Lower leg skin (tissue), 4 donors: ENCODE results near the gene PAX4. TPM values are rescaled to one million over a fixed set of nuclear protein-coding genes. Genes with fewer than 3 reads are reported as not detected.
A peak's percentile ranks its signal among the peaks of the same experiment; 100 is the strongest.

Source experiments
- DNase-seq, 2 donors: peaks; one replicate each; pipeline ENCODE4 v3.0.0-alpha.2; 2019; ENCODE audit warnings: low spot score in 2 of 2
- H3K4me3 ChIP-seq: fragments of 200-600 bp; sonication (generic); 2 replicates; pipeline ENCODE4 v1.5.1; 2017; ENCODE audit warnings: mild to moderate bottlenecking, low read depth; ENCODE audit not compliant: poor library complexity, severe bottlenecking
- CTCF ChIP-seq, 3 donors: fragments of 450-650 bp; IDR thresholded peaks; one replicate each; pipeline ENCODE4 v1.5.1; 2016; ENCODE audit warnings: antibody characterized with exemption in 3 of 3, mild to moderate bottlenecking in 3 of 3, moderate library complexity in 2 of 3
- POLR2A ChIP-seq, 2 donors: fragments of 450-650 bp; IDR thresholded peaks; one replicate each; pipeline ENCODE4 v1.6.1; 2016 to 2017; ENCODE audit warnings: antibody characterized with exemption in 2 of 2, mild to moderate bottlenecking in 1 of 2, moderate library complexity in 1 of 2
- WGBS, 2 donors: methylation state at CpG; one replicate each; pipeline ENCODE4 v1.1.5; 2018; 5-methylcytosine and 5-hydroxymethylcytosine counted together
- intact Hi-C: fragments of 100-400 bp; cut with DNase I; formaldehyde crosslinking; loops from one replicate; pipeline ENCODE4 v1.15.0; 2023; ENCODE audit warnings: low total_unique reads
- total RNA-seq, 4 donors: library from RNA; depleted of rRNA; stranded (reverse); fragments of >200 nt; gene quantifications; one replicate each; pipeline ENCODE4 v1.1.0, GENCODE V29; 2016

The PAX4 gene
- total RNA-seq, 4 donors from 2014 or later, result not detected

- WGBS, 2 donors, result 1% methylated on average over 26 to 36 of the region's 77 CpGs
- peak; percentile 84 to 97 for DNase-seq
- H3K4me3 ChIP-seq, result peak within 1 kb of the TSS; percentile 98
- TF ChIP-seq CTCF (IDR thresholded peaks at IDR 0.05), result no peak
- no peak for TF ChIP-seq POLR2A (IDR thresholded peaks at IDR 0.05)
- intact Hi-C loops, result no loop called here
These were observed 29.8 kb downstream of the PAX4 start, which contains the start of gene ARF5 for GRCh38 chr7:127588019-127588696. ARF5 (plus strand) TSS chr7:127588411; CDS start chr7:127588499, 88 bp downstream.

- WGBS, 2 donors, result 53 to 57% methylated on average over 20 of the region's 20 CpGs
- peak overlapping the region; percentile 98 for H3K4me3 ChIP-seq
- intact Hi-C loops, result no loop called here
- DNase-seq, result no peak
- TF ChIP-seq POLR2A (IDR thresholded peaks at IDR 0.05) (no peak), CTCF (IDR thresholded peaks at IDR 0.05) (no peak)
These were observed 30.3 kb downstream of the PAX4 start for GRCh38 chr7:127587663-127588018.

- WGBS, 2 donors, result 95 to 96% methylated on average over 2 of the region's 2 CpGs
- intact Hi-C loops, result no loop called here
- no peak overlapping the region for H3K4me3 ChIP-seq
- TF ChIP-seq POLR2A (IDR thresholded peaks at IDR 0.05), result no peak
- no peak for DNase-seq
These were observed 31.6 kb downstream of the PAX4 start for GRCh38 chr7:127586346-127586745.

GRCh38 chr7:127585044-127585953 lies 32.6 kb downstream of the PAX4 start, which contains the start of gene GCC1:
GCC1 (minus strand) TSS chr7:127585596; CDS start chr7:127585182, 414 bp downstream.
- intact Hi-C loops, result no loop called here

GRCh38 chr7:127584648-127585043 lies 33.3 kb downstream of the PAX4 start:
- H3K4me3 ChIP-seq, result peak overlapping the region; percentile 82
- no peak for TF ChIP-seq CTCF (IDR thresholded peaks at IDR 0.05)
- no peak for TF ChIP-seq POLR2A (IDR thresholded peaks at IDR 0.05)
- intact Hi-C loops, result no loop called here
- WGBS, 2 donors, result 25 to 30% methylated on average over 12 of the region's 12 CpGs
- no peak for DNase-seq

More at GRCh38 chr7:127585044-127585953, 32.6 kb downstream of the PAX4 start, which contains the start of gene GCC1:
- peak within 1 kb of the TSS; percentile 82 for H3K4me3 ChIP-seq
- 4 to 7% methylated on average over 29 to 42 of the region's 78 CpGs for WGBS, 2 donors
- TF ChIP-seq CTCF (IDR thresholded peaks at IDR 0.05) (no peak), POLR2A (IDR thresholded peaks at IDR 0.05) (no peak)
- DNase-seq, result peak; percentile 88 to 98

GRCh38 chr7:127582361-127582760 lies 35.6 kb downstream of the PAX4 start:
- no peak overlapping the region for H3K4me3 ChIP-seq
- DNase-seq, result no peak
- TF ChIP-seq POLR2A (IDR thresholded peaks at IDR 0.05), result no peak
- TF ChIP-seq CTCF (IDR thresholded peaks at IDR 0.05), result no peak
- intact Hi-C loops, result no loop called here
- 74 to 86% methylated on average over 12 to 14 of the region's 14 CpGs for WGBS, 2 donors
